A549 (cell line): ENCODE data around the gene KIF14. TPM values are rescaled to one million over a fixed set of nuclear protein-coding genes. Genes with fewer than 3 reads are reported as not detected.
"Not testable (repeated sequence)": the region's sequence is repeated elsewhere in the genome, so short reads cannot be mapped to it uniquely, and the experiment has no call there.

Experiments
- ATAC-seq, 2 experiments: fragments of 200-7000 bp in 1 of 2; fragments of >200 bp in 1 of 2; cut with Nextera tagmentation in 1 of 2; cut with Tn5 transposase in 1 of 2; 3 replicates each; pipeline versions ENCODE4 v1.8.0 to v1.9.1; 2018 to 2020; ENCODE audit warnings: mild to moderate bottlenecking in 1 of 2, moderate library complexity in 1 of 2
- CTCF ChIA-PET: fragments of 300-600 bp; sonication (Branson Sonifier 250); formaldehyde crosslinking; extraction: SDS; loops from one replicate; lab custom pipeline; 2021; ENCODE audit warnings: antibody characterized with exemption, inconsistent platforms; lab: Yijun Ruan, JAX
- POLR2A ChIA-PET: fragments of 350-600 bp; formaldehyde crosslinking; extraction: SDS; loops from one replicate; lab custom pipeline; 2021; ENCODE audit warnings: antibody characterized with exemption, inconsistent platforms; lab: Yijun Ruan, JAX
- DNase-seq, 2 experiments: peaks; one replicate each; pipeline versions ENCODE4 v3.0.0 to v3.0.0-alpha.2; 2011 to 2016; ENCODE audit warnings: low read depth in 1 of 2, low spot score in 1 of 2
- FAIRE-seq: peaks from 2 replicates; lab custom pipeline; 2011; peaks lifted over from hg19 to GRCh38; lab: Jason Lieb, UNC
- H3K27ac ChIP-seq, 2 experiments: fragments of >200 bp; sonication (Bioruptor Twin); formaldehyde crosslinking; 3 replicates each; pipeline ENCODE4 v1.5.1; 2016 to 2017
- H3K4me1 ChIP-seq: fragments of >200 bp; sonication (Bioruptor Twin); formaldehyde crosslinking; 3 replicates; pipeline ENCODE4 v1.6.1; 2016
- H3K4me2 ChIP-seq: fragments of >200 bp; sonication (Bioruptor Twin); formaldehyde crosslinking; 3 replicates; pipeline ENCODE4 v1.6.1; 2016
- H3K4me3 ChIP-seq: fragments of >200 bp; sonication (Bioruptor Twin); formaldehyde crosslinking; 3 replicates; pipeline ENCODE4 v1.5.1; 2016
- H3K9me3 ChIP-seq: fragments of >200 bp; sonication (Bioruptor Twin); formaldehyde crosslinking; 3 replicates; pipeline ENCODE4 v1.6.1; 2016
- CBX2 ChIP-seq: fragments of 200-600 bp; sonication (generic); IDR thresholded peaks from 2 replicates; pipeline ENCODE4 v1.6.1; 2016; ENCODE audit warnings: low read depth, mild to moderate bottlenecking, borderline replicate concordance
- CHD4 ChIP-seq: fragments of 200-600 bp; sonication (generic); IDR thresholded peaks from 2 replicates; pipeline ENCODE4 v1.6.1; 2016; ENCODE audit warnings: antibody characterized with exemption, mild to moderate bottlenecking, borderline replicate concordance
- FOSL2 ChIP-seq, 2 experiments: fragments of 450-650 bp in 1 of 2; fragments of >200 bp in 1 of 2; sonication (Bioruptor Twin) in 1 of 2; formaldehyde crosslinking; IDR thresholded peaks; 2 replicates each; pipeline versions ENCODE4 v1.5.0 to v1.6.1; 2016 to 2020; ENCODE audit warnings: mild to moderate bottlenecking in 1 of 2, moderate library complexity in 1 of 2
- KDM5A ChIP-seq: fragments of 200-600 bp; sonication (generic); IDR thresholded peaks from 2 replicates; pipeline ENCODE4 v1.6.1; 2016; ENCODE audit warnings: antibody characterized with exemption, mild to moderate bottlenecking
- MAX ChIP-seq: IDR thresholded peaks from 2 replicates; pipeline ENCODE4 v1.6.1; 2012
- NPAS2 ChIP-seq: fragments of 250-450 bp; sonication (Bioruptor Pico); IDR thresholded peaks from 2 replicates; pipeline ENCODE4 v1.8.0; 2022; ENCODE audit warnings: mild to moderate bottlenecking, moderate library complexity, borderline replicate concordance
- RAD21 ChIP-seq, 2 experiments: fragments of >200 bp in 1 of 2; sonication (Bioruptor Twin) in 1 of 2; formaldehyde crosslinking in 1 of 2; IDR thresholded peaks in 1 of 2; conservative IDR thresholded peaks in 1 of 2; 2 replicates in 1 of 2; 3 replicates in 1 of 2; pipeline ENCODE4 v1.6.1; 2012 to 2018; ENCODE audit warnings: inconsistent platforms in 1 of 2
- RCOR1 ChIP-seq: fragments of 150-350 bp; IDR thresholded peaks from 2 replicates; pipeline ENCODE4 v1.6.1; 2014; ENCODE audit warnings: antibody characterized with exemption, low read length, low read depth
- RFX5 ChIP-seq: fragments of 450-650 bp; IDR thresholded peaks from 2 replicates; pipeline ENCODE4 v1.7.1; 2014; ENCODE audit warnings: antibody characterized with exemption, mild to moderate bottlenecking, moderate library complexity
- ZC3H11A ChIP-seq: fragments of 450-650 bp; IDR thresholded peaks from 2 replicates; pipeline ENCODE4 v1.6.1; 2014; ENCODE audit warnings: antibody characterized with exemption, mild to moderate bottlenecking
- WGBS: methylation state at CpG from one replicate; pipeline ENCODE4 v1.1.6; 2017; ENCODE audit errors: missing lambda C conversion rate; 5-methylcytosine and 5-hydroxymethylcytosine counted together
- polyA plus RNA-seq, 4 experiments: library from polyadenylated mRNA; depleted of rRNA in 3 of 4; stranded (reverse); fragments of >200 nt; fragmentation: RNase III in 1 of 4; extraction: RNeasy Plus Mini Kit Qiagen cat#74134 plus additional on column Dnase treatment in 1 of 4; gene quantifications; 2 replicates in 3 of 4; 3 replicates in 1 of 4; pipeline ENCODE4 v1.2.3, GENCODE V29; 2011 to 2017
- TF ChIP-seq, protein P1 (sequence below): fragments of >200 bp; sonication (Bioruptor Twin); formaldehyde crosslinking; IDR thresholded peaks from 3 replicates; pipeline ENCODE4 v1.5.1; 2016

KIF14 gene
- polyA plus RNA-seq, 2 of the 4 experiments (the other 2 are of a cell fraction) = 13.0 to 20.4 TPM

- Histone ChIP-seq H3K4me2 (no peak overlapping the region), H3K4me3 (no peak overlapping the region), H3K9me3 (no peaks in the 10 kb centered on the region), H3K4me1 (0 out of 3 replicates have a peak, but pooled peaks cover 4% of the 10 kb centered on the region), H3K27ac (no peak overlapping the region)
- ATAC-seq = peak in 1 of 2 experiments; percentile 65; a peak in 3 of 6 replicates
- POLR2A ChIA-PET = no interaction called here
- TF ChIP-seq RFX5 = no peak
- TF ChIP-seq RAD21 (conservative IDR thresholded peaks at IDR 0.05 in 1 of 2, IDR thresholded peaks at IDR 0.05 in 1 of 2) = peak; percentile 44 to 46; a peak in 4 of 5 replicates
- no peak for TF ChIP-seq RCOR1
- TF ChIP-seq, protein P1, sequence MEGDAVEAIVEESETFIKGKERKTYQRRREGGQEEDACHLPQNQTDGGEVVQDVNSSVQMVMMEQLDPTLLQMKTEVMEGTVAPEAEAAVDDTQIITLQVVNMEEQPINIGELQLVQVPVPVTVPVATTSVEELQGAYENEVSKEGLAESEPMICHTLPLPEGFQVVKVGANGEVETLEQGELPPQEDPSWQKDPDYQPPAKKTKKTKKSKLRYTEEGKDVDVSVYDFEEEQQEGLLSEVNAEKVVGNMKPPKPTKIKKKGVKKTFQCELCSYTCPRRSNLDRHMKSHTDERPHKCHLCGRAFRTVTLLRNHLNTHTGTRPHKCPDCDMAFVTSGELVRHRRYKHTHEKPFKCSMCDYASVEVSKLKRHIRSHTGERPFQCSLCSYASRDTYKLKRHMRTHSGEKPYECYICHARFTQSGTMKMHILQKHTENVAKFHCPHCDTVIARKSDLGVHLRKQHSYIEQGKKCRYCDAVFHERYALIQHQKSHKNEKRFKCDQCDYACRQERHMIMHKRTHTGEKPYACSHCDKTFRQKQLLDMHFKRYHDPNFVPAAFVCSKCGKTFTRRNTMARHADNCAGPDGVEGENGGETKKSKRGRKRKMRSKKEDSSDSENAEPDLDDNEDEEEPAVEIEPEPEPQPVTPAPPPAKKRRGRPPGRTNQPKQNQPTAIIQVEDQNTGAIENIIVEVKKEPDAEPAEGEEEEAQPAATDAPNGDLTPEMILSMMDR = peak; percentile 22; the same call in 1 of the 3 replicates
- TF ChIP-seq CBX2 = no peak
- peak in 1 of 2 experiments; percentile 17 for DNase-seq
- no peak for FAIRE-seq
- CTCF ChIA-PET = interaction anchor here (0.6 to 2.2 kb wide), 11 partner anchors 9 to 871 kb away, joined by 3 to 10 read pairs (median 3); no protein-coding TSS in a partner anchor
Measured at GRCh38 chr1:200556002-200556401, 64.5 kb downstream of the KIF14 start.

DNA sequence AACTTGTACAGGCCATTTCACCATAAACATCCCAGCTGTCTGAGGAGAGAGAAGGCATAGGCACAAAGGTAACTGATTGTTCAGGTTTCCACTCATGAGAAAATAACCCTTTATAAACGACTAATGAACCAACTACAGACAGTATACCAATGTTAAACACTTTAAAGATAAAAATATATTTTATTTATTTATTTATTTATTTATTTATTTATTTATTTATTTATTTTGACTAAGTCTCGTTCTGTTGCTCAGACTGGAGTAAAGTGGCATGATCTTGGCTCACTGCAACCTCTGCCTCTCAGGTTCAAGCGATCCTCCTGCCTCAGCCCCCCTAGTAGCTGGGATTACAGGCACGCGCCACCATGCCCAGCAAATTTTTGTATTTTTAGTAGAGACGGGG lies 67.8 kb downstream of the KIF14 start:
- H3K9me3 ChIP-seq, H3K27ac ChIP-seq, H3K4me2 ChIP-seq, CTCF ChIA-PET, DNase-seq, FAIRE-seq, POLR2A ChIA-PET, ATAC-seq, H3K4me3 ChIP-seq: not testable (repeated sequence)
- WGBS = 93% methylated on average over 6 of the region's 6 CpGs
- TF ChIP-seq ZC3H11A = peak; percentile 23; the same call in 1 of the 2 replicates
- peaks cover 14% of the 10 kb centered on the region; the same call in 1 of the 3 replicates for H3K4me1 ChIP-seq

GRCh38 chr1:200550367-200550766 lies 70.2 kb downstream of the KIF14 start:
- POLR2A ChIA-PET = no interaction called here
- no peak for DNase-seq
- Histone ChIP-seq H3K9me3 (no peaks in the 10 kb centered on the region), H3K4me2 (no peak overlapping the region), H3K4me1 (peaks cover 14% of the 10 kb centered on the region; the same call in 1 of the 3 replicates), H3K27ac (no peak overlapping the region)
- no peak for FAIRE-seq
- peak in 1 of 2 experiments; percentile 43; a peak in 3 of 6 replicates for ATAC-seq
- CTCF ChIA-PET = interaction anchor here (0.6 to 1.5 kb wide), 3 partner anchors 9 to 835 kb away, joined by 3 to 12 read pairs (median 3); no protein-coding TSS in a partner anchor
- TF ChIP-seq KDM5A = no peak
- TF ChIP-seq FOSL2 (IDR thresholded peaks at IDR 0.05) = no peak
- TF ChIP-seq FOSL2 (CRISPR knock-in tag; IDR thresholded peaks at IDR 0.05) = peak; percentile 35; the same call in 1 of the 2 replicates
- TF ChIP-seq, all 56 proteins: peak for 1
- H3K4me3 ChIP-seq = no peak overlapping the region

- POLR2A ChIA-PET = no interaction called here
- TF ChIP-seq MAX = no peak
- no peak for FAIRE-seq
Measured at GRCh38 chr1:200547386-200547785, 73.2 kb downstream of the KIF14 start.

DNA sequence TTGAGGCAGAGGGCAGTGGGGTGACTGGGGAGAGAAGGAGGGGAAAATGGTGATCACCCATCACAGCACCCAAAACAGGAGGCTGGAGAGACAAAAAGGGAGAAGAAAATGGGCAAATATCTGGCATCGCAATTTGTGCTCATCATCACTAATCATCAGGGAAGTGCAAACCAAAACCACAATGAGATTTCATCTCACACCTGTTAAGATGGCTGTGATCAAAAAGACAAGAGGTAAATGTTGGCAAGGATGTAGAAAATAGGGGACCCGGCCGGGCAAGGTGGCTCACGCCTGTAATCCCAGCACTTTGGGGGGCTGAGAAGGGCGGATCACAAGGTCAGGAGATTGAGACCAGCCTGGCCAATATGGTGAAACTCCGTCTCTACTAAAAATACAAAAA lies 74.0 kb downstream of the KIF14 start:
- POLR2A ChIA-PET = no interaction called here
- H3K4me3 ChIP-seq = no peak overlapping the region
- FAIRE-seq = no peak

More at GRCh38 chr1:200547386-200547785, 73.2 kb downstream of the KIF14 start:
- ATAC-seq (no peak; a peak in 1 of 6 replicates), DNase-seq (no peak)
- H3K4me2 ChIP-seq = no peak overlapping the region
- no peak overlapping the region for H3K4me3 ChIP-seq
- H3K4me1 ChIP-seq = peaks cover 14% of the 10 kb centered on the region; the same call in 1 of the 3 replicates
- CTCF ChIA-PET = interaction anchor here (0.6 to 2.5 kb wide), 4 partner anchors 8 to 66 kb away, joined by 3 to 11 read pairs (median 8); no protein-coding TSS in a partner anchor
- no peak overlapping the region for H3K27ac ChIP-seq
- no peaks in the 10 kb centered on the region for H3K9me3 ChIP-seq
- 63% methylated on average over 4 of the region's 4 CpGs for WGBS

More for the DNA sequence above, 74.0 kb downstream of the KIF14 start:
- Histone ChIP-seq H3K9me3 (no peaks in the 10 kb centered on the region), H3K4me1 (peaks cover 14% of the 10 kb centered on the region; the same call in 1 of the 3 replicates), H3K4me2 (no peak overlapping the region)
- no peak for ATAC-seq
- WGBS = 78% methylated on average over 6 of the region's 6 CpGs
- TF ChIP-seq CHD4 (no peak), NPAS2 (no peak)
- TF ChIP-seq, all 56 proteins: peak for 0
- CTCF ChIA-PET = interaction anchor here (0.6 to 2.2 kb wide), 2 partner anchors 9 to 67 kb away, joined by 3 to 7 read pairs; no protein-coding TSS in a partner anchor
- H3K27ac ChIP-seq = no peak overlapping the region
- no peak for DNase-seq
